GM12878 (cell line): ENCODE results near the gene CLIC5. TPM values are rescaled to one million over a fixed set of nuclear protein-coding genes. Genes with fewer than 3 reads are reported as not detected.

Experiments used
- ATAC-seq: fragments of 200-7000 bp; cut with Tn5 transposase; 3 replicates; pipeline ENCODE4 v1.9.1; 2020; ENCODE audit warnings: mild to moderate bottlenecking, moderate library complexity
- BruUV-seq: library from RNA; stranded (reverse); fragments of 400-500 nt; replicated peaks from 2 replicates; lab custom pipeline; 2021; lab: Mats Ljungman, UMichigan
- CTCF ChIA-PET: fragments of 300-600 bp; sonication (Branson Sonifier 250); formaldehyde crosslinking; extraction: SDS; loops from one replicate; lab custom pipeline; 2021; ENCODE audit warnings: inconsistent platforms; lab: Yijun Ruan, JAX
- POLR2A ChIA-PET: fragments of 350-600 bp; formaldehyde crosslinking; extraction: SDS; loops from one replicate; lab custom pipeline; 2021; ENCODE audit warnings: inconsistent platforms; lab: Charles Lee
- RAD21 ChIA-PET: fragments of 300-600 bp; sonication (Branson Sonifier 250); formaldehyde crosslinking; loops from one replicate; lab custom pipeline; 2023; ENCODE audit warnings: antibody characterized with exemption; ENCODE audit not compliant: unreplicated experiment; lab: Charles Lee
- SMC1A ChIA-PET: fragments of 300-600 bp; sonication (Branson Sonifier 250); formaldehyde crosslinking; loops from one replicate; lab custom pipeline; 2023; ENCODE audit not compliant: unreplicated experiment, uncharacterized antibody; lab: Charles Lee
- DNase-seq: peaks from one replicate; pipeline ENCODE4 v3.0.0-alpha.2; 2011; ENCODE audit warnings: low read depth, low spot score
- FAIRE-seq: peaks from 3 replicates; lab custom pipeline; 2011; peaks lifted over from hg19 to GRCh38; lab: Jason Lieb, UNC
- H2AFZ ChIP-seq: 2 replicates; pipeline ENCODE4 v1.6.0; 2011; ENCODE audit warnings: low read depth, low read length, control low read depth; ENCODE audit not compliant: control insufficient read depth
- H3K27ac ChIP-seq: 2 replicates; pipeline ENCODE4 v1.5.1; 2011; ENCODE audit warnings: control low read depth; ENCODE audit not compliant: control insufficient read depth, insufficient read depth
- H3K27me3 ChIP-seq, 2 experiments: replicated peaks in 1 of 2; 2 replicates each; pipeline versions ENCODE4 v1.6.0 to v1.6.1; 2011; ENCODE audit warnings: low read length in 1 of 2; ENCODE audit not compliant: control insufficient read depth in 2 of 2, insufficient read depth in 2 of 2
- H3K36me3 ChIP-seq, 2 experiments: 2 replicates each; pipeline ENCODE4 v1.5.1; 2011; ENCODE audit warnings: low read length in 1 of 2; ENCODE audit not compliant: control insufficient read depth in 2 of 2, insufficient read depth in 2 of 2
- H3K4me1 ChIP-seq: 2 replicates; pipeline ENCODE4 v1.6.1; 2011; ENCODE audit warnings: mild to moderate bottlenecking, low read length, moderate library complexity, mixed read lengths; ENCODE audit not compliant: control insufficient read depth, insufficient read depth
- H3K4me2 ChIP-seq: 2 replicates; pipeline ENCODE4 v1.6.0; 2011; ENCODE audit warnings: control low read depth; ENCODE audit not compliant: control insufficient read depth, insufficient read depth
- H3K4me3 ChIP-seq: fragments of 200-600 bp; sonication (generic); 2 replicates; pipeline ENCODE4 v1.5.1; 2016
- H3K79me2 ChIP-seq: 2 replicates; pipeline ENCODE4 v1.6.0; 2011; ENCODE audit warnings: low read length; ENCODE audit not compliant: control insufficient read depth, insufficient read depth
- H3K9ac ChIP-seq: 2 replicates; pipeline ENCODE4 v1.8.0; 2011; ENCODE audit warnings: low read length, control low read depth, mixed read lengths; ENCODE audit not compliant: control insufficient read depth, insufficient read depth
- H3K9me3 ChIP-seq: replicated peaks from 3 replicates; pipeline ENCODE4 v1.5.1; 2011; ENCODE audit warnings: mild to moderate bottlenecking, low read length; ENCODE audit not compliant: control insufficient read depth, insufficient read depth
- H4K20me1 ChIP-seq: 2 replicates; pipeline ENCODE4 v1.6.0; 2011; ENCODE audit not compliant: control insufficient read depth, insufficient read depth
- ATF7 ChIP-seq: fragments of 450-650 bp; IDR thresholded peaks from 2 replicates; pipeline ENCODE4 v1.6.1; 2016; ENCODE audit warnings: low read depth, mild to moderate bottlenecking
- GABPA ChIP-seq: IDR thresholded peaks from 2 replicates; pipeline ENCODE4 v1.6.1; 2014; ENCODE audit warnings: antibody characterized with exemption, low read depth, mild to moderate bottlenecking, inconsistent platforms
- HDAC2 ChIP-seq: fragments of 200-600 bp; sonication (generic); IDR thresholded peaks from 2 replicates; pipeline ENCODE4 v1.6.1; 2017
- KLF5 ChIP-seq: fragments of 450-650 bp; IDR thresholded peaks from 2 replicates; pipeline ENCODE4 v1.6.1; 2014; ENCODE audit warnings: mild to moderate bottlenecking; ENCODE audit not compliant: partially characterized antibody
- PAX8 ChIP-seq: fragments of 450-650 bp; IDR thresholded peaks from 2 replicates; pipeline ENCODE4 v1.6.1; 2017; ENCODE audit warnings: mild to moderate bottlenecking, moderate library complexity
- PBX3 ChIP-seq: IDR thresholded peaks from 2 replicates; pipeline ENCODE4 v1.6.1; 2011; ENCODE audit warnings: mild to moderate bottlenecking, low read depth, low read length, moderate library complexity; ENCODE audit not compliant: insufficient replicate concordance
- RBBP5 ChIP-seq: fragments of 200-600 bp; sonication (generic); conservative IDR thresholded peaks from 2 replicates; pipeline ENCODE4 v1.6.1; 2016
- SP1 ChIP-seq: IDR thresholded peaks from one replicate; pipeline ENCODE4 v1.6.1; 2011; ENCODE audit warnings: low read depth, low read length
- TAF1 ChIP-seq: IDR thresholded peaks from 2 replicates; pipeline ENCODE4 v1.6.1; 2011; ENCODE audit warnings: mild to moderate bottlenecking, low read depth, low read length, borderline replicate concordance
- WRNIP1 ChIP-seq: IDR thresholded peaks from 2 replicates; pipeline ENCODE4 v1.6.1; 2011; ENCODE audit warnings: low read depth, low read length, improper control_type of control experiment, borderline replicate concordance
- WGBS: methylation state at CpG from one replicate; pipeline ENCODE4 v1.1.6; 2016; ENCODE audit warnings: low lambda C conversion rate; ENCODE audit not compliant: insufficient replicate concordance, insufficient coverage; ENCODE audit errors: missing lambda C conversion rate; 5-methylcytosine and 5-hydroxymethylcytosine counted together
- in situ Hi-C: fragments of 300-500 bp; cut with MboI; formaldehyde crosslinking; loops from 9 replicates; pipeline ENCODE4 v1.14.3; 2018; ENCODE audit warnings: mixed read lengths
- intact Hi-C: fragments of 100-400 bp; cut with micrococcal nuclease; formaldehyde crosslinking; loops from one replicate; pipeline ENCODE4 v1.14.2; 2022; ENCODE audit not compliant: unreplicated experiment
- polyA plus RNA-seq, 11 experiments: library from polyadenylated mRNA; depleted of rRNA in 4 of 11; unstranded in 6 of 11; stranded (reverse) in 5 of 11; fragments of >200 nt; fragmentation: Nextera tagmentation in 4 of 11; fragmentation: Illumina TruSeq in 1 of 11; extraction: Ambion mirVana in 4 of 11; extraction: Trizol in 1 of 11; gene quantifications; 1 replicate in 1 of 11; 2 replicates in 10 of 11; pipeline versions ENCODE4 v1.2.1 to v1.2.3, GENCODE V29; 2011 to 2016; ENCODE audit warnings: inconsistent platforms in 2 of 11, missing spikeins in 2 of 11, low read depth in 1 of 11
- total RNA-seq, 4 experiments: library from RNA; depleted of rRNA in 3 of 4; stranded (reverse); fragments of >200 nt in 3 of 4; fragmentation: Illumina TruSeq in 1 of 4; extraction: Trizol in 1 of 4; gene quantifications; 2 replicates each; pipeline versions ENCODE4 v1.2.1 to v1.2.3, GENCODE V29; 2013 to 2021

Gene CLIC5
- total and polyA plus RNA-seq, 10 of the 15 experiments (the other 5 are each of a cell fraction or from before 2014, with no cell fraction given) = 0.01 to 0.08 (median 0.02) TPM; not detected in 7

- CTCF ChIA-PET = no interaction called here
- TF ChIP-seq TAF1 (no peak), KLF5 (no peak), PAX8 (no peak), PBX3 (no peak), HDAC2 (no peak), SP1 (no peak), WRNIP1 (no peak), RBBP5 (no peak), GABPA (no peak), ATF7 (no peak)
- RAD21 ChIA-PET = interaction anchor here (0.8 to 1.8 kb wide), 3 partner anchors 42 to 44 kb away, joined by 3 to 5 read pairs (median 5); no protein-coding TSS in a partner anchor
- BruUV-seq = no TSS peak
- H3K27me3 ChIP-seq = no peaks in the 10 kb centered on the region
- no peak overlapping the region for H3K4me2 ChIP-seq
- 62% methylated on average over 6 of the region's 6 CpGs for WGBS
- no peak overlapping the region for H2AFZ ChIP-seq
- no peaks in the 10 kb centered on the region for H3K4me1 ChIP-seq
- intact Hi-C loops (no loop called here), in situ Hi-C loops (no loop called here)
- ATAC-seq = no peak
- no peak for FAIRE-seq
- no peaks in the 10 kb centered on the region for H3K9me3 ChIP-seq
- H3K27ac ChIP-seq = no peak overlapping the region
- no peak for DNase-seq
- H3K36me3 ChIP-seq = no peaks in the 10 kb centered on the region
- H3K79me2 ChIP-seq = no peaks in the 10 kb centered on the region
- no peaks in the 10 kb centered on the region for H4K20me1 ChIP-seq
- POLR2A ChIA-PET = no interaction called here
- H3K9ac ChIP-seq = no peak overlapping the region
- SMC1A ChIA-PET = interaction anchor here (1.6 kb wide), 2 partner anchors 42 to 97 kb away, joined by 3 to 4 read pairs; no protein-coding TSS in a partner anchor
- H3K4me3 ChIP-seq = no peak overlapping the region
These were observed 135.0 kb downstream of the CLIC5 start for GRCh38 chr6:45880676-45881075.
